HG03558 (cell line): ENCODE data around the gene UBE2E2.

Experiments
- ATAC-seq: cut with Tn5 transposase; IDR thresholded peaks from one replicate; pipeline ENCODE4 v1.9.1; 2021; ENCODE audit warnings: moderate number of reproducible peaks; ENCODE audit not compliant: unreplicated experiment; ENCODE audit errors: extremely low read depth

Gene UBE2E2

GRCh38 chr3:23637339-23637738 is 434.2 kb downstream of the UBE2E2 start:
- ATAC-seq, result no peak

GRCh38 chr3:23640471-23641146 is 437.5 kb downstream of the UBE2E2 start:
- ATAC-seq, result no peak
